ENCODE measurements around the gene C19orf47.
A peak's percentile ranks its signal among the peaks of the same experiment; 100 is the strongest.

C19orf47 gene

GRCh38 chr19:40279120-40279551 lies 69.1 kb downstream of the C19orf47 start:
- Histone ChIP-seq H2BK120ac (ENCODE audit: low read depth, low read length) (no peak overlapping the region), H4K8ac (ENCODE audit: low read depth, low read length) (no peak overlapping the region), H3K36me3 (ENCODE audit: control insufficient read depth, insufficient read depth, low read length) (peaks cover 2% of the 10 kb centered on the region), H3K79me2 (ENCODE audit: control insufficient read depth, insufficient read depth, low read length) (peaks cover 77% of the 10 kb centered on the region), H3K9ac (ENCODE audit: low read length) (no peak overlapping the region), H3K56ac (ENCODE audit: low read length) (no peak overlapping the region), H3K4me3 (ENCODE audit: low read length) (no peak overlapping the region), H4K5ac (ENCODE audit: low read length) (no peak overlapping the region), H3K27ac (ENCODE audit: low read depth, low read length) (no peak overlapping the region), H3K4ac (ENCODE audit: low read depth, low read length) (no peak overlapping the region), H3K27me3 (ENCODE audit: insufficient read depth, low read length, poor library complexity) (no peaks in the 10 kb centered on the region), H2AK5ac (ENCODE audit: low read length) (no peak overlapping the region), H2BK15ac (replicated peaks; ENCODE audit: low read depth) (no peak overlapping the region), H3K4me1 (ENCODE audit: control insufficient read depth, low read depth, low read length) (peaks cover 8% of the 10 kb centered on the region), H2BK5ac (ENCODE audit: low read length) (no peak overlapping the region), H3K23ac (ENCODE audit: low read length) (no peak overlapping the region), H3K4me2 (ENCODE audit: low read length) (no peak overlapping the region), H3K79me1 (ENCODE audit: low read length) (peaks cover 47% of the 10 kb centered on the region), H3K18ac (ENCODE audit: low read length) (no peak overlapping the region)
- WGBS (ENCODE audit: extremely low coverage, insufficient coverage, low lambda C conversion rate) = no CpG with 5 or more reads among the region's 15 CpGs
- no peak for DNase-seq

DNA sequence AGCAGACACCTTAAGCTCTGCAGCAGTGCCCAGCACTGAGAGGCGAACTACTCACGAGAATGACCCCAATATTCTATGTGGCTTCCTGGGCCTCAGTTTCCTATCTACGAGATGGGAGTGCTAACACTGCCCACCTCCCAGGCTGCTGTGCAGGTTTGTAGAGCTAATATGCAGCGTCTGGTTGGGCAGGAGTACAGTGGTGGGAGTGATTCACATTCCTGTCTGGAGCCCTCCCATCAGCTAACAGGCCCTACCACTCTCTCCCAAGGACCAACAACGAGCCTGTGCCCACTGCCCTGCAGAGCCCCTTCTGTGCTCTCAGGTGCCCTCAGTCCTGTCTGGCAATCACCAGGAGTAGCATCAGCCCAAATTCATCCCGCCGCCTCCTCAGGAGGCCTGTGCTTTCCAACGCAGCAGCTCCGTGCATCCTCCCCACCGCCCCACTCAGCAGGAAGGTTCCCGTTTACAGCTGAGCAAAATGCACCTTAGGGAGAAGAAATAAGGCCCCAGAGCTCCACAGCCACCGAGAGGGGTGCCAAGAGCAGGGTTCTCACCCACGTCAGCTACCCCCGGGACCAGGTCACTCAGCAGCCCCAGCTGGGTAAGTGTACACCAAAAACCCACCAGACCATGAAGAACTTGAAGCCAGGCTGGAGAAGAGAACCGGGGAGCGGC lies 69.7 kb downstream of the C19orf47 start:
- Histone ChIP-seq H3K4ac (ENCODE audit: low read depth, low read length) (no peak overlapping the region), H3K27me3 (ENCODE audit: insufficient read depth, low read length, poor library complexity) (no peaks in the 10 kb centered on the region), H3K9ac (ENCODE audit: low read length) (no peak overlapping the region), H3K23ac (ENCODE audit: low read length) (no peak overlapping the region), H3K4me3 (ENCODE audit: low read length) (no peak overlapping the region), H3K18ac (ENCODE audit: low read length) (no peak overlapping the region), H2BK120ac (ENCODE audit: low read depth, low read length) (no peak overlapping the region), H3K27ac (ENCODE audit: low read depth, low read length) (no peak overlapping the region), H3K79me2 (ENCODE audit: control insufficient read depth, insufficient read depth, low read length) (peaks cover 76% of the 10 kb centered on the region), H3K4me1 (ENCODE audit: control insufficient read depth, low read depth, low read length) (peaks cover 6% of the 10 kb centered on the region), H2BK15ac (replicated peaks; ENCODE audit: low read depth) (no peak overlapping the region), H3K36me3 (ENCODE audit: control insufficient read depth, insufficient read depth, low read length) (peaks cover 2% of the 10 kb centered on the region), H2AK5ac (ENCODE audit: low read length) (no peak overlapping the region), H3K56ac (ENCODE audit: low read length) (peak overlapping the region; percentile 15), H3K4me2 (ENCODE audit: low read length) (no peak overlapping the region), H2BK5ac (ENCODE audit: low read length) (no peak overlapping the region), H4K8ac (ENCODE audit: low read depth, low read length) (no peak overlapping the region), H4K5ac (ENCODE audit: low read length) (no peak overlapping the region), H3K79me1 (ENCODE audit: low read length) (peaks cover 52% of the 10 kb centered on the region)
- DNase-seq = no peak
- no CpG with 5 or more reads among the region's 16 CpGs for WGBS (ENCODE audit: extremely low coverage, insufficient coverage, low lambda C conversion rate)

- Histone ChIP-seq H3K18ac (ENCODE audit: low read length) (no peak overlapping the region), H3K27ac (ENCODE audit: low read depth, low read length) (no peak overlapping the region), H3K4me2 (ENCODE audit: low read length) (no peak overlapping the region), H3K36me3 (ENCODE audit: control insufficient read depth, insufficient read depth, low read length) (peaks cover 2% of the 10 kb centered on the region), H3K56ac (ENCODE audit: low read length) (no peak overlapping the region), H3K79me1 (ENCODE audit: low read length) (peaks cover 46% of the 10 kb centered on the region), H2BK5ac (ENCODE audit: low read length) (no peak overlapping the region), H2BK15ac (replicated peaks; ENCODE audit: low read depth) (no peak overlapping the region), H2BK120ac (ENCODE audit: low read depth, low read length) (no peak overlapping the region), H3K9ac (ENCODE audit: low read length) (no peak overlapping the region), H2AK5ac (ENCODE audit: low read length) (no peak overlapping the region), H3K79me2 (ENCODE audit: control insufficient read depth, insufficient read depth, low read length) (peaks cover 67% of the 10 kb centered on the region), H3K4me3 (ENCODE audit: low read length) (no peak overlapping the region), H3K23ac (ENCODE audit: low read length) (no peak overlapping the region), H4K8ac (ENCODE audit: low read depth, low read length) (no peak overlapping the region), H3K27me3 (ENCODE audit: insufficient read depth, low read length, poor library complexity) (no peaks in the 10 kb centered on the region), H3K4ac (ENCODE audit: low read depth, low read length) (no peak overlapping the region), H4K5ac (ENCODE audit: low read length) (no peak overlapping the region), H3K4me1 (ENCODE audit: control insufficient read depth, low read depth, low read length) (peaks cover 6% of the 10 kb centered on the region)
- DNase-seq = no peak
- WGBS (ENCODE audit: extremely low coverage, insufficient coverage, low lambda C conversion rate) = no CpG with 5 or more reads among the region's 10 CpGs
Measured at GRCh38 chr19:40277356-40278059, 70.7 kb downstream of the C19orf47 start.

- DNase-seq = no peak
Measured at GRCh38 chr19:40274585-40275544, 73.3 kb downstream of the C19orf47 start.

GRCh38 chr19:40273469-40274360 lies 74.5 kb downstream of the C19orf47 start:
- Histone ChIP-seq H3K4me2 (ENCODE audit: low read length) (no peak overlapping the region), H2BK120ac (ENCODE audit: low read depth, low read length) (no peak overlapping the region), H4K5ac (ENCODE audit: low read length) (no peak overlapping the region), H3K56ac (ENCODE audit: low read length) (peak overlapping the region; percentile 15), H3K36me3 (ENCODE audit: control insufficient read depth, insufficient read depth, low read length) (no peaks in the 10 kb centered on the region), H3K79me1 (ENCODE audit: low read length) (peaks cover 50% of the 10 kb centered on the region), H2BK15ac (replicated peaks; ENCODE audit: low read depth) (no peak overlapping the region), H3K18ac (ENCODE audit: low read length) (no peak overlapping the region), H3K9ac (ENCODE audit: low read length) (no peak overlapping the region), H4K8ac (ENCODE audit: low read depth, low read length) (no peak overlapping the region), H3K23ac (ENCODE audit: low read length) (no peak overlapping the region), H2BK5ac (ENCODE audit: low read length) (no peak overlapping the region), H2AK5ac (ENCODE audit: low read length) (no peak overlapping the region), H3K4me1 (ENCODE audit: control insufficient read depth, low read depth, low read length) (no peaks in the 10 kb centered on the region), H3K79me2 (ENCODE audit: control insufficient read depth, insufficient read depth, low read length) (peaks cover 49% of the 10 kb centered on the region), H3K4ac (ENCODE audit: low read depth, low read length) (no peak overlapping the region), H3K27ac (ENCODE audit: low read depth, low read length) (no peak overlapping the region), H3K4me3 (ENCODE audit: low read length) (no peak overlapping the region), H3K27me3 (ENCODE audit: insufficient read depth, low read length, poor library complexity) (no peaks in the 10 kb centered on the region)
- no CpG with 5 or more reads among the region's 14 CpGs for WGBS (ENCODE audit: extremely low coverage, insufficient coverage, low lambda C conversion rate)
- no peak for DNase-seq

More at GRCh38 chr19:40274585-40275544, 73.3 kb downstream of the C19orf47 start:
- Histone ChIP-seq H4K8ac (ENCODE audit: low read depth, low read length) (no peak overlapping the region), H3K27me3 (ENCODE audit: insufficient read depth, low read length, poor library complexity) (no peaks in the 10 kb centered on the region), H3K23ac (ENCODE audit: low read length) (peak overlapping the region; percentile 24), H4K5ac (ENCODE audit: low read length) (no peak overlapping the region), H3K4ac (ENCODE audit: low read depth, low read length) (no peak overlapping the region), H3K27ac (ENCODE audit: low read depth, low read length) (no peak overlapping the region), H3K56ac (ENCODE audit: low read length) (no peak overlapping the region), H2BK120ac (ENCODE audit: low read depth, low read length) (no peak overlapping the region), H3K18ac (ENCODE audit: low read length) (no peak overlapping the region), H3K36me3 (ENCODE audit: control insufficient read depth, insufficient read depth, low read length) (no peaks in the 10 kb centered on the region), H2BK15ac (replicated peaks; ENCODE audit: low read depth) (no peak overlapping the region), H3K9ac (ENCODE audit: low read length) (no peak overlapping the region), H3K4me2 (ENCODE audit: low read length) (no peak overlapping the region), H3K79me2 (ENCODE audit: control insufficient read depth, insufficient read depth, low read length) (peaks cover 61% of the 10 kb centered on the region), H3K4me1 (ENCODE audit: control insufficient read depth, low read depth, low read length) (no peaks in the 10 kb centered on the region), H2BK5ac (ENCODE audit: low read length) (no peak overlapping the region), H2AK5ac (ENCODE audit: low read length) (no peak overlapping the region), H3K79me1 (ENCODE audit: low read length) (peaks cover 47% of the 10 kb centered on the region), H3K4me3 (ENCODE audit: low read length) (no peak overlapping the region)
- WGBS (ENCODE audit: extremely low coverage, insufficient coverage, low lambda C conversion rate) = no CpG with 5 or more reads among the region's 28 CpGs

All from mesendoderm (in vitro differentiated cells).